Measurements from ENCODE around the gene SINHCAF.

SINHCAF gene

DNA sequence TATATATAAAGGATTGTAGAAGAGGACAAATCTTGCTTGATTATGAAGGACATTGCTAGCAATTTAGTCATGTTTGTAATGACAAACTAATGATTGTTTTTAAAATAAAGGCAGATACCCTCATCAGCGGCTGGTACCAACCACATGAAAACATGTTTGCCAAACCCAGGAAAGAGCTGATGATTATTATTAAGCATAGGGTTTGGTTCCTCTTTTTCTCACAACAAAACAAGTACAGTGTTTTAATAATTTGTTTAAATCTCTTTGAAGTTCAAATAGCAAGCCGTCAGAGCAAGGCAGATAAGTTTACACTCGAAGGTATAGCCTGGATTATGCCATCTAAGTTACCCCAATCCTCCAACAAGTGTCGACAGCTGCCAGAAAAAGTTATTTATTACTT lies 5.3 kb upstream of the SINHCAF start:
- no peak for DNase-seq

DNA sequence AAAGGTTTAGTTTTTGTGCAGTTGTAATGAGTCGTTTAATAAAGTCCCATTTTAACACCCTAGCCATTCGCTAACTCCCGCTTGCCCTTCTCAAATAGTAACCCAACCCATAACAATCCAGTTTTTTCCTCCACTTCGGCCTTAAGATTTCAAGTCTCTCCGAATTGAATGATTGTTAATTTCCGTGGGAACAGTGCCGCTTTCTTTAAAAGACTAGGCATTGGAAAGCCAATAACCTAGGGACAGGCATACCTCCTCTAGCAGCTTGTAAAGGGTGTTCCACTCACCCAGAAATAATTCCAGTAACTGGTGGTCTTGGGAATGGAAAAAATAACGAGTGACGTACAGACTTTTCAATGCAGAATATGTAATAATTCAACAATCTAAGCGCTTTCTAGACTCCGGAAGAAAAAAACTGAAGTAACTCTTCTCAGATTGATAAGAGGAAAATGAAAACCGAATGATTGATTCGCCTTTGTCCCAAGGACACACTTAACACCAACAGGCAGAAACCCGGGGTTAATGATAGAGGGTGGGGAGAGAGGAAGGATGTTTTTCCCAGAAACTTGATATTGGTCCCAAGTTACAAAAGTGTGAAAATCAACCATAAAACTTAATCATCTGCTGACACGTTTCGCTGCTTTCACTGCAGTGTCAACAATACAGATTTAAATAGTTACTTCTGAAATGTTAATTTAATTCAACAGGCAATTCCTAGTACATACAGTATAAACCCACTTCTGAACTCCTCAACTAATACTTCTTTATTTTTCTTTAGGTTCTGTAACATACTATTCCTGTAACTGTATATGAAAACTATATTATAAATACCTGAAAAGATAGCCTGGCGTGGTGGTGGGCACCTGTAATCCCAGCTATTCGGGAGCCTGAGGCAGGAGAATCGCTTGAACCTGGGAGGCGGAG lies 1.0 kb upstream of the SINHCAF start:
- no peak for DNase-seq

DNA sequence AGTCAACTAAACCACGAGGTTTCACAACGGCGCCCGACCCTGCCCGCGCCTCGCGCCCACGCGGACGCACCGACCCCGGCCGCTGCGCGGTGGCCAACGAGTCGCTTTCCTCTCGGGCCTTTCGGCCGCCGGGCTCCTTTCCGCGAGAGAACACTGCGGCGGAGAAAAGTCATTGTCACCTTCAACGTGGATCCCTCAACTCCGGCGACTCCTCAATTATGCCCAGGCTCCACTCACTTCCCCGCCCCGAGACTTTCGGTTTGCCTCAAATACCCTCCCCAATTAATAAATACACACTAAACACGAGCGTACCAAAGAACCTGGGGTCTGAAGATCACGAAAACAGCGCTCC lies 450 bp downstream of the SINHCAF start:
- DNase-seq, result no peak

DNA sequence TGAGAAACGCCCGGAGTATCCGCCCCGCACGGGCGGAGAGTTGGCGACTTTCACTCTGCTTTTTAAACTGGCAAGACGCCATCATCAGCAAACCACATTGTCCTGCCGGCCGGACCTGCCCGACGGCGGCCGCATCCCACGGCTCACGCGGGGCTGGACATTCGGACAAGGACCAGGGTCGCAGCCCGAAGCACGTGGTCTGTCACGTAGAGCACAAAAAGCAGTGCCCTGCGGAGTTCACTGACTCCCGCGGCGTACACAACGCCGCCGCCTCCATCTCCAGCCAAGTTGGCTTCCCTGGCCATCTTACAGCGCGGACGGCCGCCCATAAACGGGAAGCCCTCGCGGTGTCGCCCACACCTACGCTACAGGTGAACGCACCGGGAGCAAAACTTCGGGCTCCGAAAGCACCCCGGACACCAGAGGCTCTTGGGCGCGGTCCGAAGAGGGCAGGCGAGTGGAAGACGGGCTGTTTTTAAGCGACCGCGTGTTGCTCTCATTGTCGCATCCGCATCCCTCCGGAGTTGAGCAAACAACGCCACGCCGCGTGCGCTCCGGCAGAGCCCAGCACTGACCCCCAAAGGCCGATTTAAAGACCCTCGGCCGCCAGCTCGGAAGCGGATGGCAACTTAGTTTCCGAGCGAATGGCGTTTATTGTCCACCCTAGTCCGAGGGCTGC lies 966 bp downstream of the SINHCAF start:
- peak; percentile 43 for DNase-seq

DNA sequence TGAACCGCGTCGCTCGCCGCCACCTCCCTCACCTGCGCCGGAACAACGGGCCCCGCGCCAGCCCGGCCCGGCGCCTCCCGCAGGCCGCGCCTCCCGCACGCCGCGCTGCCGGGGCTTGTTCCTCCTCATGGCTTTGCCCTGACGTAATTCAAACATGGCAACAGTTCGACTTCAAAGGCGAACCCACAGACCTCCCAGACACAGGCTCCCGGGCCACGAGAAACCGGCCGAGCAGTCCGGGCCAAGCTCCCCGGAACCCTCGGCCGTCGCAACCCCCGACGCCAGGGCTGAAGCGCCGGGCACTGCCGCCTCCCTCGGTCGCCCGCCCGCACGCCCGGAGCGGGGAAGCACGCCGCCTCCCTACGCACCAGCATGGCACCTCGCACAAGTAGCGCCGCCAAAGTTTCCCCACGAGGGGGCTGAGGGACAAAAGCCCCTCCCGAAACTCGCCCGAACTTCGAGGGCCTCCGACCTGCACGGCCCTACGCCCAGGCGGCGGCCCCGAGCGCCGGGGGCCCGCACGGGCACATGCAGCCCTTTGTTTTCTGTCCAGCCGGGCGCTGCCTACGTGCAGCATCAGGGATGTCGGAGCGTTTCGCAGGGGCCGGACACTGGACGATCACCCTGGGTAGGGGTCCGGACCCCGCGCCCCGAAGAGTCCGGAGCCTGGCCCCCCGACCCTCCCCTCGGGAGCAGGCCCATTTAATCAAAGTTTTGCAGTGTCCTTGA lies 1.7 kb downstream of the SINHCAF start:
- DNase-seq, result peak; percentile 64

DNA sequence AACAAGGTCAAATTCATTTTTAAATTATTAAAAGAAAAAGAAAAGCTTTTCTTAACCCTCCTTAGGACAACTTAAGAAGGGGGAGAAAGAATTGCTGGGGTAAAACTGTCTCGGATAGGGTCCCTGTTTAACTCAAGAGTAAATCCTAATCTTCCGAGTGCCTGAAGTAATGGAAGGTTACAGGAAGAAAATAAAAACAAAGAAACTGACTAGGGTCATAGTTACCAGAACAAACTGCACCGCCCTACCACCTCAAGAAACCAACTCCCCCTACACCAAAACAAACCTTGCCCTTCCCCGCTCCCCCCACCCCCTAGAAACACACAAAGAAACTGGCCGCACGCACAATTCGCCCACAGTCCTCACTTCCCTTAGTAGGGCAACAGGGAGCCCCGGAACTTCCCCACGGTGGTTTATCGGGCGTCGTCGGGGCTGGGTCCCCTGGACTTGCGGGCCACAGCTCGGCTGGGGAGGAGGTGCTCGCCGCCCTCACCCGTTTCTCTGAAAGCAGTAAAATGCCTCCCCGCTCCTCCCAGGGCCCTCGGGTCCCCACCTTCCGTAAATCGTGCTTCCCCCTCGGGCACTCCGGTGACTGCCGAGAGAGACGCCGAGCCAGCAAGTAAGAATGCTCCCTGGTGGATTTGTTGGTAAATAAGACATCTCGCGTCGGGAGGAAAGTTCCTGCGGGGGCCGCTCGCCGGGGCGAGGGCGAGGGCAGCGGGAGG lies 2.4 kb downstream of the SINHCAF start:
- DNase-seq, result peak; percentile 51

DNA sequence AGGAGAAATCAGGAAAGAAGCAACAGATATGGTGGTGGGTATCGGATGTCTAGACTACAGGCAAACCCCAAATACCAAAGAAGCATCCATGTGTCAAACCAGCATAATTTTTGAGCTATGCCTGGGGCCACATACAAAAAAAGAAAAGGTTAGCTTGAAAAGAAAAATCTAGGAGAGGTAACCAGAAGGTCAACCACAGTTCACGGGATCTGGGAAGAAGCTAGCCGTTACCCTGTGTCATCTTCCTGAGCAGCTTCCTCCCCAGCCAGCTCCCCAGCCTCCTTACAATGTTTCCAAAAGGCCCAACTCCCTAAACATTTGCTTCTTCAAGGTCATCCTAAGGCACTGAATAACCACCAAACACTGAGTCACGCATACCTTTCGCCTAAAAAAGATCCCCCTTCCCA lies 3.1 kb downstream of the SINHCAF start:
- DNase-seq, result no peak

DNA sequence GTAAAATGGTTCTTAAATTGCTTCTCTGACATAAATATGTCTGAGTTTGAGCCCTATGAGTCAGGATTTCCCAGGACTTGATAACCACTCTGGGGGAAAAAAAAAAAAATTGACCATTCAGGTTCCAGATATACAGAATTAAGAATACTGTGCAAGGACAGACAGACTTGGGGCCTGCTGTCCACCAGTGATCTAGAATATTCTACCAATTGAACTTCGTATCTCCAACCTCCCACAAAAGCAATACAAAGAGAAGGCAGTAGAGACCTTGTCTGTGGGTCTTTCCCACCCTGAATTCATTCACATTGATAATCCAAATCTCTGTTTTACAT lies 4.1 kb downstream of the SINHCAF start:
- DNase-seq, result no peak

DNA sequence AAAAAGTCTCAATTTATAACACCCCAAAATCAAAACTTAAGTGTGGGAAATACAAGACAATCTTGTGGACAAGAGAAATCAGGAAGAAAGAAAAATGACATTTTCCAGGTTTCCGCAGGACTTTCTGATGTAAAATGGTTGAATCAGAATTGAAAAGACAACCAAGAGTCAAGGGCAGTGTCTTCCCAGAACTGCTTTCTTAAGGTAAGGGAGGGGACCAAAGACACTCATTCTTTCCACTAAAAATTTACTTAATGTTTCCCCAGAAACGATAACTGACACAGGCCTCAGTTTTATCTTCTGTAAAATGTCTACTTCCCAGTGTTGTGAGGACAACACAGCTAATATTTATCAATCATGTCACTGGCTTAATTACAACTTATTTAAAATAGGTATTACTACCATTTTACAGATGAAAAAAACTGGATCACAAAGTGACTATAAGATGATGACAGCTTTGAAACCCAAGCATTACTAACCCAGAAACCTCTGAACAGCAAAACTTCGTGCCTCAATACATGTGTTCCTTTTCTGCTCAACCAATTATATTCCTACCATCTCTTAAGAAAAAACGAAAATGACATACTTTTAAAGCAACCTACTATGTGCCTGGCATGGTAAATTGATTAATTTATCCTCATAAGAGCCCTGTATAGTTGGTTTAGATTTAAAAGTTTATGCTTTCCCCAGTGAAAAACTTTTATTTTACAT lies 4.6 kb downstream of the SINHCAF start:
- DNase-seq, result no peak

DNA sequence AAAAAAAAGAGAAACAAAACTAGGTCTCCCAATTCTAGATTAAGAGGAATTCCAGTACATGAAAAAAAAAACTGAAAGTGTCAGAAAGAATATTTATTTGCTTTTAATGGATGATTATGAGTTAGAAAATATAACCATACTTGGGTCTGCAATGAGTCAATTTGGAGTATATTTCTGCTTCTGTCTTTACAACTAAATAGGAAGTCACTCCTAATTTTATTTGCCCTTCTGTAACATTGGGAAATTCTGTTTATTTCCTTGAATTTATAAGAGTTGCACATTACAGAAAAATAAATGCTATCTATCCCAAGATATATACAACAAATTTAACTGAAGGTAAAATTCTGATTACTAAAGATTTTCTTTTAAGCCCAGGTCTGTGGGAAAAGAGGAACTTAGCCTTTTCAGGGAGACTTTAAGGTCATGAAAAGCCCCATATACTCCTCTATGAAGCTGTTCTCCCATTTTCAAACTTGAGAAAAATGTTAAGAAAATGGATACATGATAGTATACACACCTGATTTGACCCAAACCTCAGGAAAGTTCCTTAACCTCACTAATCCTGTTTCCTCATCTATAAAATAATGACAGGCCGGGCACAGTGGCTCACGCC lies 7.2 kb downstream of the SINHCAF start:
- no peak for DNase-seq

DNA sequence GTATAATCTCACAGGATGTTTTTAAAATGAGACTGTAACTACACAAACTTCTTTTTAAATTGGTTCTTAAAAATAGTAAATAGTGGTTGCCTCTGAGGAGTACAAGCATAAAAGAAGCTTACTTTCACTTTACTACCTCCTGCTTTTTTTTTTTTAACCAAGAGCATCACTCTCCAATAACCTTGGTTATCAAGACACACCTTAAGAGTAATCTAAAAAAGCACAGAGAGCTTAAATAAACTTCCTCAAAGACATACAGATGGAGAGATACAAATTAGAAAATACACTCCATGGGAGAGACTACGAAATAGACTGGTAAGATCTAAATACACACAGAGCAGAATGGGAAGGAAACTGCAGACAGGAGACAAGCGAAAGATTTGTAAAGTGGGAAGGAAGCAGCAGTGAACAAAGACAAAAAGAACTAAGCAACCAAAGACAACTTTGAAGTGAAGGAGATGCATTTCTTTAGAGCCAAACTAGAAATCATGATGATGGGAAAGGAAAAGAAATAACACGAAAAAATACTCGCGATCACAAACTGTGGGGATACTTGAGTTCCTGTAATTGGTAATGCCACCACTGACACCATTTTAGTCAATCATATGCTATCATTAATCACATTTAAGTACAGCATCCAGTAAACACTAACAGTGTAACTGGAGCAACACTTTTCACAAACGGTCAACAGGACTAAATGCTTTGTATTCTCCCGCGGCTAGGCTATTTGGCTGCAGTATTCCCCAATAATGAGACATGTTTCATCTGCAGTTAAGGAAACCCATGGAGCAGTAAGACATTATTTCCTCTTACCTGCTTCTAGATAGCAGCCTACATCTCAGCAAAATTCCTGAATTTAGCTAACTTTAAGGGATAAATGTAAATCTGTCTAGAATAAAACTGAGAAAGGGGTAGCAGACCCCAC lies 8.2 kb downstream of the SINHCAF start:
- DNase-seq, result no peak

DNA sequence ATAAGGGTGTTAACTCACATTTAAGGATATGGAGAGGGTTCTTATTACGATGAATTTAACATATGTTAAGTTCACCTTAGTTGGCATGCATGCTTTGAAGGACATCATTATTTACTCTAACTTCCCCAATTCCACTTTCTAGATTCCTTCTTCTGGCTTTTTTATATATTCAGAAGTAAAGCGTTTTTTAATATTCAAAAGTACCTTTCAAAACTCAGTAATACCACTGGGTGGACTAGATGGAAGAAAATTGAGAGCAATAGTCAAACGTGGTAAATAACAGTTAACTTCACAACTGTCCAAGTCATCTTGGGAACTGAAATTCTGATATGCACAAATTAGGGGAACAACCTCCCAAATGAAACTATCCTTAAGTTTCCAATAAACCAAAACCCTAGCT lies 9.1 kb downstream of the SINHCAF start:
- DNase-seq, result no peak

DNA sequence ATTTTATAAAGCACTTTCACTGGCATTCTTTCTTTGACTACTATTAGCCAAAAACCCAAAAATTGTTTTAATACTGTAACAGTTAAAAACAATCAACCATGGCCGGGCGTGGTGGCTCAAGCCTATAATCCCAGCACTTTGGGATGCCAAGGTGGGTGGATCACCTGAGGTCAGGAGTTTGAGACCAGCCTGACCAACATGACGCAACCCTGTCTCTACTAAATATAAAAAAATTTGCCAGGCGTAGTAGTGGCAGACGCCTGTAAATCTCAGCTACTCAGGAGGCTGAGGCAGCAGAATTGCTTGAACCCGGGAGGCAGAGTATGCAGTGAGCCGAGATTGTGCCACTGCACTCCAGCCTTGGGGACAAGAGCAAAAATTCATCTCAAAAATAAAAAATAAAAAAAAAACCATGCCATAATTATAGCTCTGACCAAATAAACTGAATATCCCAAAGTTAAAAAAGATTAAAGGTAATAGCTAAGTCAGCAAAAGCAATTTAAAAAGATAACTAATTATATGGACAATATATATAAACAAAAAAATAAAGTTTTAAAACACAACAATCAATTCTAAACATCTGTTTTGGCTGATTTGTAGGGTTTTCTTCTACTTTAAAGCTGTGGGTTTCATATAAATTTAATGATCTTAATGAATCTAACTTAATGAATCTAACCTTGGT lies 10.0 kb downstream of the SINHCAF start:
- DNase-seq, result no peak

DNA sequence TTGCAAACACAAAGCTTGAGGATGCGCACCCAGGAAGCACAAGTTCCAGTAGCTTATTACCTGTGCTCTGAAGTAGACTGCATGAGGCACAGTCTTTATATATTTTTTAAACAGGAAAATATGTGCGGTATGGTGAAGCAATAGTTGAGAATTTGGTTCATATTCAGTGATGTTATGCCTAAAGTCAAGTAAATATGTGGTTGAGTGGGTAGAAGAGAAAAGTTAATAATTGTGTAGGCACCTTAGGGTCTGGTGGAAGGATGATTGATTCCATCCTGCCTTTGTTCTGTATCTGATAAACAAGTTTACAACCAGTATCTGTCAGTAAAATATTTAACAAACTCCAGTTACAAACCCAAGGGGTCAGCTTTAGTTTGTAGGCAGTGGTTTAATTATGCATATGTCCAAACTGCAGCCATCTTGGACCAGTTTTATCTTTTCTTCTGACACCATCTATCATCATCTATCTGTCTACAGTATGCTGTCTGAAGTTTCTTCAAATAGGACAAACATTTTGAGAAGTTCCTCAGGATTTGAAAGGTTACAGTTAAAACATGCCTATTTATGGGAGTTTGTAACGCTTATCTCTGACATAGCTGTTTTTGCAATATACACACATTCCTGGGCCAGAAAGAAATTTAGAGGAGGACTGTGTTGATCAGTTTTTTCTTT lies 10.8 kb downstream of the SINHCAF start:
- DNase-seq, result no peak

DNA sequence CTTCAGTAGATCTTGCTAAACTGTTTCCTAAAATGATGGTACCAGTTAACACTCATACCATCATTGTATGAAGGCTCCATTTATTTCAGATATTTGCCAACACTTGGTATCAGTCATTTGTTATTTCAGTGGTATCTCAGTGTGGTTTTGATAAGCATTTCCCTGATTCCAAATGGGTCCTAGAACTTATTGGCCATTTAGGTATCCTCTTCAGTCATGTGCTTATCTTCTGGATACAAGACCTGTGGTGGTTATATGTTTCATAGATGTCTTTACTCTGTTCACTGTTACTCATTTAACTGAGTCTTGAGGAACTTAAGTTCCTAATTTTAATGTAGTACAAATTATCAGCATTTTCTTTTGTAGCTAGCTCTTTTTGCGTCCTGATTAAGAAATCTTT lies 13.5 kb downstream of the SINHCAF start:
- no peak for DNase-seq

DNA sequence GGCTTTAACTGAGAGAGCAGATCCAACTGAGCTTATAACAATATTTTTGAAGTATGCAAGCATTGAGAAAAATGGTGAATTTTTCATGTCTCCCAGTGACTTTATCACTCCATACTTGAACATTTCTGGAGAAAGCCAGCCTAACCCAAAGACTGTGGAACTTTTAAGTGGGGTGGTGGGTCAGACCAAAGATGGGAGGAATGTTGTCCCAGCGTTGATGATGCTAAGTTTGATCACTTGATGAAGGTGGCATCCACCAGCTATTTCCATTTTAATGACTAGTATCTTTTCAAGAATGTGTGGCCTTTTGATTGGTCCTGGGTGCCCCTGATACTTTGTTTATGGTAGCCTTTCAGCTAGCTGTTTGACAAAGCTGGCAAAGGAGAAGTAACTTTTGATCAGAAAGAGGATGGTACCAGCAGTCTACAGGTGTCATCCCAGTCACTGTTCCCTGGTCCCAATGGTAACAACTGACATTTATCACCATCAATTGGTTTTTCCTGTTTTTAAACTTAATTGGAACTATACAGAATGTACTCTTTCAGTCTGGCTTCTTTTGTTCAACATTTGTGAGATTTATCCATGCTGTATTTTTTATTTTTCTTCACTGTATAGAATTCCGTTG lies 14.2 kb downstream of the SINHCAF start:
- DNase-seq, result no peak

DNA sequence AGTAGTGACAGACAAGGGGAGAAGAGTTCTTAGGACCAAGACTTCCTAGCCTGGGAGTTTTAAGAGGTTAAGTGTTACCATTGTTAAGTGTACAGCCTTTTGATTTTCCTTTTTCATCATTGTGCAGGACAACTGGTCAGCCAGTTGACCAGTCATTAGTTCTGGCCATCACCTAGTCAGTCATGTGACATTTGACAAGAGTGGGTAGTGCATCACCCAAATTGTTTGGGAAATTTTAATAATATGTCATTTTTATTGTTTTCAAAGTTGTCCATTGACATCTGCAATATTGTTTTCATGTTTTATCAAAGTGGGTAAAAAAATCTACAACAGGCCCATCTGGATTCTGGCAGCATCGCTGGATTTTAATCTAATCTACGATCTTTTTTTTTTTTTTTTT lies 15.5 kb downstream of the SINHCAF start:
- DNase-seq, result no peak

DNA sequence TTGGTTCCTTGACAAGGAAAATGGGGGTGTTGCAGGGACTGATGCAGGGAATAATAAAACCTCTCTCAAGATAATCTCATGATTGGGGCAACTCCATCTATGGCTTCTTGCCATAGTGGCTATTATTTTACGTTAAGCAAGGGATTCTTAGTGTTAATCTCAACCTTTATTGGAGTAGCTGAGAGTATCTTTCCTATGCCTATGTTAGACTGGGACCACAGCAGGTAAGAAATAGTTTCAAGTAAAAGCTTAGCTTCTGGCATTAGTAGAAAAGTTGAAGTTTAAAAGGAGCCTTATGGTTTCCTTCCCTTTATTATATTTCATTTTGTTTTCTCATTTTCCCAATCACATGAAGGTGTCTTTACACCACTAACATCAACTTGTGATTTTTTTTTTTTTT lies 16.7 kb downstream of the SINHCAF start:
- DNase-seq, result no peak

DNA sequence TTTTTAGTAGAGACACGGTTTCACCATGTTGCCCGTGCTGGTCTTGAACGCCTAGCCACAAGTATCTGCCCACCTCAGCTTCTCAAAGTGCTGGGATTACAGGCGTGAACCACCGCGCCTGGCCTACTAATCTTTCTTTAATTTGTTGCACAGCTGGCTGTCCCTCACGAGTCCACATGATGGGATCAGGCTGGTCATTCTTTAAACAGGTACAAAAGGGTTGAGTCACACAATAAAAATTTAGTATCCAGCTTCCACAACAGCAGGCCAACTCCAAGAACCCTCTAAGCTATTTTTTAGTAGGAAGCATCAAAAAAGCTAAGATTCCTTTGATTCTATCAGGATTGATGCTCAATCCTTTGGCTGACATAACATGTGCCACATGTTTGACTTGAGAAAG lies 17.8 kb downstream of the SINHCAF start:
- no peak for DNase-seq
